Neuronal stem cell (in vitro differentiated cells): ENCODE results near the gene PARD3.
"Not testable (repeated sequence)": the region's sequence is repeated elsewhere in the genome, so short reads cannot be mapped to it uniquely, and the experiment has no call there.

Experiments
- DNase-seq: peaks from one replicate; pipeline ENCODE4 v3.0.0-alpha.2; 2013; ENCODE audit warnings: low spot score
- H2AFZ ChIP-seq: one replicate; pipeline ENCODE4 v1.6.1; 2013; ENCODE audit warnings: mild to moderate bottlenecking, low read length, inconsistent platforms
- H2AK5ac ChIP-seq: 2 replicates; pipeline ENCODE4 v1.6.1; 2013; ENCODE audit warnings: low read depth, mild to moderate bottlenecking, inconsistent platforms, low read length, moderate library complexity, mixed read lengths
- H2BK120ac ChIP-seq: 2 replicates; pipeline ENCODE4 v1.6.1; 2013; ENCODE audit warnings: low read depth, mild to moderate bottlenecking, inconsistent platforms, low read length, moderate library complexity, mixed read lengths
- H2BK12ac ChIP-seq: one replicate; pipeline ENCODE4 v1.6.1; 2013; ENCODE audit warnings: low read length, inconsistent platforms
- H2BK15ac ChIP-seq: 2 replicates; pipeline ENCODE4 v1.6.1; 2013; ENCODE audit warnings: mild to moderate bottlenecking, low read length, inconsistent platforms, mixed read lengths
- H2BK5ac ChIP-seq: one replicate; pipeline ENCODE4 v1.6.1; 2013; ENCODE audit warnings: inconsistent platforms, mild to moderate bottlenecking, low read length, moderate library complexity
- H3K14ac ChIP-seq: one replicate; pipeline ENCODE4 v1.6.1; 2013; ENCODE audit warnings: low read length, inconsistent platforms
- H3K18ac ChIP-seq: 2 replicates; pipeline ENCODE4 v1.6.1; 2013; ENCODE audit warnings: low read length, inconsistent platforms
- H3K23ac ChIP-seq: 2 replicates; pipeline ENCODE4 v1.6.1; 2013; ENCODE audit warnings: low read depth, mild to moderate bottlenecking, mixed read lengths, low read length, inconsistent platforms; ENCODE audit not compliant: poor library complexity
- H3K27ac ChIP-seq: replicated peaks from 3 replicates; pipeline ENCODE4 v1.5.1; 2013; ENCODE audit warnings: low read length, inconsistent platforms
- H3K27me3 ChIP-seq, 3 experiments: 2 replicates each; pipeline ENCODE4 v1.6.1; 2013; ENCODE audit warnings: low read length in 3 of 3, mild to moderate bottlenecking in 2 of 3, inconsistent platforms in 1 of 3, low read depth in 1 of 3, mixed read lengths in 1 of 3, moderate library complexity in 1 of 3; ENCODE audit not compliant: control insufficient read depth in 3 of 3, insufficient read depth in 3 of 3
- H3K36me3 ChIP-seq, 2 donors: replicated peaks in 1 of 2; 2 replicates each; pipeline ENCODE4 v1.6.1; 2013; ENCODE audit warnings: low read length in 2 of 2; ENCODE audit not compliant: control insufficient read depth in 2 of 2, insufficient read depth in 2 of 2
- H3K4ac ChIP-seq: 2 replicates; pipeline ENCODE4 v1.6.1; 2013; ENCODE audit warnings: inconsistent platforms, mild to moderate bottlenecking, low read length, moderate library complexity
- H3K4me1 ChIP-seq, 2 donors: 1 replicate in 1 of 2; 2 replicates in 1 of 2; pipeline ENCODE4 v1.6.1; 2013; ENCODE audit warnings: low read length in 2 of 2, low read depth in 1 of 2; ENCODE audit not compliant: control insufficient read depth in 2 of 2, insufficient read depth in 1 of 2
- H3K4me2 ChIP-seq: one replicate; pipeline ENCODE4 v1.6.1; 2013; ENCODE audit warnings: mild to moderate bottlenecking, low read length, inconsistent platforms; ENCODE audit not compliant: insufficient read depth, poor library complexity, severe bottlenecking
- H3K4me3 ChIP-seq, 2 donors: 2 replicates each; pipeline ENCODE4 v1.5.1; 2013; ENCODE audit warnings: low read length in 2 of 2, mild to moderate bottlenecking in 2 of 2, inconsistent platforms in 1 of 2, moderate library complexity in 1 of 2
- H3K79me1 ChIP-seq: one replicate; pipeline ENCODE4 v1.6.1; 2013; ENCODE audit warnings: low read depth, mild to moderate bottlenecking, inconsistent platforms, low read length, moderate library complexity
- H3K9ac ChIP-seq: one replicate; pipeline ENCODE4 v1.6.1; 2013; ENCODE audit warnings: mild to moderate bottlenecking, low read depth, low read length, inconsistent platforms; ENCODE audit not compliant: poor library complexity
- H3K9me3 ChIP-seq, 2 donors: replicated peaks in 1 of 2; 2 replicates each; pipeline versions ENCODE3 to v1.6.1; 2013; ENCODE audit warnings: low read length in 2 of 2, mild to moderate bottlenecking in 2 of 2, inconsistent platforms in 1 of 2, low read depth in 1 of 2, mixed read lengths in 1 of 2, moderate library complexity in 1 of 2; ENCODE audit not compliant: control insufficient read depth in 2 of 2, insufficient read depth in 1 of 2
- H4K8ac ChIP-seq: one replicate; pipeline ENCODE4 v1.6.1; 2013; ENCODE audit warnings: low read depth, mild to moderate bottlenecking, inconsistent platforms, low read length, moderate library complexity
- H4K91ac ChIP-seq: one replicate; pipeline ENCODE4 v1.6.1; 2013; ENCODE audit warnings: low read length, low read depth, mild to moderate bottlenecking, inconsistent platforms; ENCODE audit not compliant: poor library complexity
- WGBS, 2 donors: extraction: QIAGEN DNeasy Blood & Tissue Kit; methylation state at CpG; one replicate each; pipeline ENCODE4 v1.1.7; 2013; ENCODE audit warnings: missing lambda C conversion rate in 2 of 2, mixed read lengths in 1 of 2; ENCODE audit not compliant: insufficient read length in 2 of 2, insufficient replicate concordance in 1 of 2; ENCODE audit errors: extremely low coverage in 2 of 2; 5-methylcytosine and 5-hydroxymethylcytosine counted together

Gene PARD3

DNA sequence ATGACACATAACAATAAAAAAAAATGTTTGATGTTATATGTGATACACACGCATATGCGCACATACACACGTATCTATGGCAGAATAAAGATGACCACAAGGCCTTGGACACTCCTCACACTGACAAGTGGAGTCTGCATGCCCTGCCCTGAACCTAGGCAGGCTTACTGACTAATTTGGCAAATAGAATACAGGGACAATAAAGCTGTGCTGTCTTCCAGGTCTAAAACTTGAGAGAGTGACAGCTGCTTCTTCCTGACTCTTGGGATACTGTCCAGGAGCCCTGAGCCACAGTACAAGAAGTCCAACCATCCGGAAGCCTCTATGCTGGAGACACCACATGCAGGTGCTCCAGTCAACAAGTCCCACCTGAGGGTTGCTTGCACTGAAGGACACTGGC is 20.3 kb downstream of the PARD3 start:
- Histone ChIP-seq H3K27ac (no peak overlapping the region), H2BK5ac (no peak overlapping the region), H2AFZ (no peak overlapping the region), H4K8ac (no peak overlapping the region), H3K4me1 (peaks cover 0 to 9% of the 10 kb centered on the region in 2 donors), H2BK15ac (no peak overlapping the region), H3K4ac (no peak overlapping the region), H3K9ac (no peak overlapping the region), H2AK5ac (no peak overlapping the region), H3K4me3 (no peak overlapping the region), H3K27me3 (no peaks in the 10 kb centered on the region), H3K4me2 (no peak overlapping the region), H3K79me1 (peaks cover 16% of the 10 kb centered on the region), H3K14ac (no peak overlapping the region), H4K91ac (no peak overlapping the region), H3K18ac (no peak overlapping the region), H2BK120ac (no peak overlapping the region), H3K36me3 (peaks cover 2 to 5% of the 10 kb centered on the region in 2 donors), H2BK12ac (no peak overlapping the region), H3K9me3 (peaks cover 0 to 4% of the 10 kb centered on the region in 2 donors), H3K23ac (no peak overlapping the region)
- no peak for DNase-seq
- WGBS, 2 donors, result no CpG with 5 or more reads among the region's 4 CpGs

DNA sequence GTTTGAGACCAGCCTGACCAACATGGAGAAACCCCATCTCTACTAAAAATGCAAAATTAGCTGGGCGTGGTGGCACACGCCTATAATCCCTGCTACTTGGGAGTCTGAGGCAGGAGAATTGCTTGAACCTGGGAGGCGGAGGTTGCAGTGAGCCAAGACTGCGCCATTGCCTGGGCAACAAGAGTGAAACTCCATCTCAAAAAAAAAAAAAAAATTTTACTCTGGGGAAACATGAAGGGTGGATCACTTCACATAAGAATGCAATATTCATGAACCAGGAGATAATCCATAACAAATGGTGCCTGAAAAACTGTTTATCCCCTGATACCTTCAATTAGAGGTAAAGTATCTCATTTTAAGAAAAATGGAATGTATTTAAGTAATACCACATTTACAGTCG is 21.5 kb downstream of the PARD3 start:
- H4K8ac ChIP-seq, H2BK12ac ChIP-seq, H3K14ac ChIP-seq, H2BK5ac ChIP-seq, DNase-seq, H3K4me2 ChIP-seq, H3K36me3 ChIP-seq, H3K9me3 ChIP-seq, H2BK15ac ChIP-seq, H3K9ac ChIP-seq, H3K27ac ChIP-seq, H4K91ac ChIP-seq, H3K23ac ChIP-seq, H3K18ac ChIP-seq, H2AFZ ChIP-seq, H3K4me3 ChIP-seq, H2AK5ac ChIP-seq, H3K4ac ChIP-seq, H3K4me1 ChIP-seq, H3K27me3 ChIP-seq, H2BK120ac ChIP-seq: not testable (repeated sequence)
- peaks cover 13% of the 10 kb centered on the region for H3K79me1 ChIP-seq
- WGBS, 2 donors, result no CpG with 5 or more reads among the region's 5 CpGs

DNA sequence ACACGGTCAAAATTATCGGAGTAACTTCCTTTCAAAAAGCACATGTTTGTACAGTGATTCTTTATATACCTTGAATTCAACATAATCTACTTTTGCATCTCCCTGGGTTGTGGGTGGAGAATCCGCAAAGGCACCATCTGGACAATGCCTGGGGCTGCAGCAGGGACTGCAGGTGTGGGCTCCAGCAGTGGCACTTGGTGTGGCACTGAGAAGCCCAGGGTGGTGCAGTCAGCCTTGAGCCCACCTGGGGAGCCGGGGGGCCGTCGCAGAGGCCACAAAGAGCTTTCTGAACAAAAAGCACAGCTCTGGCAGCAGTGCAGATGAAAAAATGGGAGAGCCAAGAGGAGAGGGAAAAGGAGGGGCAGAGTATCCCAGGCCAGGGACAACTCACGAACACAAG is 22.2 kb downstream of the PARD3 start:
- Histone ChIP-seq H3K79me1 (peaks cover 13% of the 10 kb centered on the region), H3K4me1 (peaks cover 0 to 9% of the 10 kb centered on the region in 2 donors), H3K4me3 (no peak overlapping the region), H3K9ac (no peak overlapping the region), H3K27me3 (no peaks in the 10 kb centered on the region), H3K4me2 (no peak overlapping the region), H3K14ac (no peak overlapping the region), H2BK12ac (no peak overlapping the region), H4K91ac (no peak overlapping the region), H3K27ac (no peak overlapping the region), H3K23ac (no peak overlapping the region), H3K36me3 (peaks cover 1 to 6% of the 10 kb centered on the region in 2 donors), H3K18ac (peak overlapping the region; percentile 15), H4K8ac (no peak overlapping the region), H3K9me3 (peaks cover 0 to 4% of the 10 kb centered on the region in 2 donors), H2AFZ (no peak overlapping the region), H2BK5ac (no peak overlapping the region), H2AK5ac (no peak overlapping the region), H3K4ac (no peak overlapping the region), H2BK120ac (no peak overlapping the region), H2BK15ac (no peak overlapping the region)
- WGBS, 2 donors, result no CpG with 5 or more reads among the region's 7 CpGs
- no peak for DNase-seq

DNA sequence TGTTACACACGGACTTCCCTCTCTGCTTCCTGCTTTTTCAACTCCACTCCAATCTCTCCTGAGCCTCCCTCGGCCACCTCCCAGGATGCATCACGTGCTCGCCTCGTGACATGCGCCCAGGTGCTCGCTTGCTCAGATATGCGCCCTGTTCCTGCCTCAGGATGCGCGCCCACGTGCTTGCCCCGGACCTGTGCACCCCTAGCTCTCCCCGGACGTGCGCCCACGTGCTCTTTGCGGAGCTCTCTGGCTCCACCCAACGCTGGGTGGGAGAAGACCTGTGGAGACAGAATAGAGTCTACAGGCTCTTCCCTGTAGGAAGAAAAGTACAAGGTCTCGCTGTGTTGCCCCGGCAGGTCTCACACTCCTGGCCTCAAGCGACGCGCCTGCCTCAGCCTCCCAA is 23.1 kb downstream of the PARD3 start:
- no peak overlapping the region for H2AK5ac ChIP-seq
- peaks cover 0 to 4% of the 10 kb centered on the region in 2 donors for H3K9me3 ChIP-seq
- peaks cover 1 to 7% of the 10 kb centered on the region in 2 donors for H3K36me3 ChIP-seq
- no peak overlapping the region for H3K23ac ChIP-seq
- no peak for DNase-seq
- no peak overlapping the region for H4K8ac ChIP-seq
- H3K14ac ChIP-seq, result no peak overlapping the region
- peaks cover 11% of the 10 kb centered on the region for H3K79me1 ChIP-seq
- H2BK12ac ChIP-seq, result no peak overlapping the region
- H3K4me2 ChIP-seq, result no peak overlapping the region
- H4K91ac ChIP-seq, result no peak overlapping the region
- H2BK5ac ChIP-seq, result no peak overlapping the region
- peaks cover 0 to 9% of the 10 kb centered on the region in 2 donors for H3K4me1 ChIP-seq
- H2AFZ ChIP-seq, result no peak overlapping the region
- H3K9ac ChIP-seq, result no peak overlapping the region
- no peak overlapping the region for H3K27ac ChIP-seq
- H2BK120ac ChIP-seq, result no peak overlapping the region
- WGBS, 2 donors, result no CpG with 5 or more reads among the region's 23 CpGs
- no peak overlapping the region for H3K4me3 ChIP-seq
- no peak overlapping the region for H2BK15ac ChIP-seq
- H3K4ac ChIP-seq, result no peak overlapping the region
- H3K27me3 ChIP-seq, result no peaks in the 10 kb centered on the region
- peak overlapping the region; percentile 1 for H3K18ac ChIP-seq
